ENCODE data around the gene ZNF575. TPM values are rescaled to one million over a fixed set of nuclear protein-coding genes. Genes with fewer than 3 reads are reported as not detected.

ZNF575 gene
- total RNA-seq = not detected in 2 replicates

GRCh38 chr19:43532962-43533545, at the start of gene ZNF575:
ZNF575 (plus strand) TSS chr19:43533188; CDS start chr19:43534423, 1,235 bp downstream.
- Histone ChIP-seq H3K27me3 (ENCODE audit: control insufficient read depth, insufficient read depth, low read length) (no peaks in the 10 kb centered on the region), H3K4me3 (ENCODE audit: low read depth, low read length) (peak within 1 kb of the TSS; percentile 62), H3K36me3 (ENCODE audit: control insufficient read depth, insufficient read depth, low read length) (no peaks in the 10 kb centered on the region)
- DNase-seq (ENCODE audit: low read depth) (peak; percentile 85), FAIRE-seq (peak; percentile 82)
- no peak for TF ChIP-seq CTCF (IDR thresholded peaks at IDR 0.05; ENCODE audit: insufficient read depth, low read length, severe bottlenecking)

GRCh38 chr19:43483281-43483680, 49.7 kb upstream of the ZNF575 start:
- Histone ChIP-seq H3K4me3 (ENCODE audit: low read depth, low read length) (no peak overlapping the region), H3K36me3 (ENCODE audit: control insufficient read depth, insufficient read depth, low read length) (peaks cover 8% of the 10 kb centered on the region), H3K27me3 (ENCODE audit: control insufficient read depth, insufficient read depth, low read length) (no peaks in the 10 kb centered on the region)
- DNase-seq (ENCODE audit: low read depth) = no peak
- FAIRE-seq = no peak
- no peak for TF ChIP-seq CTCF (IDR thresholded peaks at IDR 0.05; ENCODE audit: insufficient read depth, low read length, severe bottlenecking)

GRCh38 chr19:43485951-43486350, 47.0 kb upstream of the ZNF575 start:
- Histone ChIP-seq H3K36me3 (ENCODE audit: control insufficient read depth, insufficient read depth, low read length) (peaks cover 6% of the 10 kb centered on the region), H3K27me3 (ENCODE audit: control insufficient read depth, insufficient read depth, low read length) (no peaks in the 10 kb centered on the region), H3K4me3 (ENCODE audit: low read depth, low read length) (no peak overlapping the region)
- FAIRE-seq (no peak), DNase-seq (ENCODE audit: low read depth) (no peak)
- TF ChIP-seq CTCF (IDR thresholded peaks at IDR 0.05; ENCODE audit: insufficient read depth, low read length, severe bottlenecking) = no peak

- no peak for FAIRE-seq
- Histone ChIP-seq H3K27me3 (ENCODE audit: control insufficient read depth, insufficient read depth, low read length) (no peaks in the 10 kb centered on the region), H3K4me3 (ENCODE audit: low read depth, low read length) (no peak overlapping the region), H3K36me3 (ENCODE audit: control insufficient read depth, insufficient read depth, low read length) (peaks cover 6% of the 10 kb centered on the region)
- no peak for DNase-seq (ENCODE audit: low read depth)
- TF ChIP-seq CTCF (IDR thresholded peaks at IDR 0.05; ENCODE audit: insufficient read depth, low read length, severe bottlenecking) = no peak
Measured at GRCh38 chr19:43486412-43486811, 46.6 kb upstream of the ZNF575 start.

GRCh38 chr19:43488179-43488578, 44.8 kb upstream of the ZNF575 start:
- H3K27me3 ChIP-seq (ENCODE audit: control insufficient read depth, insufficient read depth, low read length) = no peaks in the 10 kb centered on the region
- FAIRE-seq = no peak
- H3K36me3 ChIP-seq (ENCODE audit: control insufficient read depth, insufficient read depth, low read length) = peaks cover 5% of the 10 kb centered on the region
- DNase-seq (ENCODE audit: low read depth) = no peak
- no peak for TF ChIP-seq CTCF (IDR thresholded peaks at IDR 0.05; ENCODE audit: insufficient read depth, low read length, severe bottlenecking)
- H3K4me3 ChIP-seq (ENCODE audit: low read depth, low read length) = no peak overlapping the region

GRCh38 chr19:43489310-43489709, 43.7 kb upstream of the ZNF575 start:
- Histone ChIP-seq H3K4me3 (ENCODE audit: low read depth, low read length) (no peak overlapping the region), H3K36me3 (ENCODE audit: control insufficient read depth, insufficient read depth, low read length) (peaks cover 7% of the 10 kb centered on the region), H3K27me3 (ENCODE audit: control insufficient read depth, insufficient read depth, low read length) (no peaks in the 10 kb centered on the region)
- FAIRE-seq (no peak), DNase-seq (ENCODE audit: low read depth) (no peak)
- TF ChIP-seq CTCF (IDR thresholded peaks at IDR 0.05; ENCODE audit: insufficient read depth, low read length, severe bottlenecking) = no peak
